ENCODE data around the gene CEP19. TPM values are rescaled to one million over a fixed set of nuclear protein-coding genes. Genes with fewer than 3 reads are reported as not detected.
"Not testable (repeated sequence)": the region's sequence is repeated elsewhere in the genome, so short reads cannot be mapped to it uniquely, and the experiment has no call there.

Gene CEP19
- total RNA-seq: 1 to 10 TPM in 2 of 4 donors, under 1 TPM in 2; 0.94 to 2.5 (median 1.2) TPM

GRCh38 chr3:196711838-196712513 is at the start of gene CEP19, which contains the start of gene PIGX:
CEP19 (minus strand) TSS chr3:196712250; CDS start chr3:196708657, 3,593 bp downstream.
PIGX (plus strand) TSS chr3:196712377.
- DNase-seq (ENCODE audit: low spot score): peak; percentile 33
- TF ChIP-seq CTCF (IDR thresholded peaks at IDR 0.05): no peak
- peak; percentile 97 for ATAC-seq (ENCODE audit: low FRiP score)

GRCh38 chr3:196757876-196758739 is 46.1 kb upstream of the CEP19 start:
- no peak for ATAC-seq (ENCODE audit: low FRiP score)
- TF ChIP-seq CTCF (IDR thresholded peaks at IDR 0.05): no peak
- no peak for DNase-seq (ENCODE audit: low spot score)

- ATAC-seq (ENCODE audit: low FRiP score): no peak
- TF ChIP-seq CTCF (IDR thresholded peaks at IDR 0.05): no peak
Observed at GRCh38 chr3:196756732-196757131, 44.7 kb upstream of the CEP19 start.

GRCh38 chr3:196754091-196754981 is 42.3 kb upstream of the CEP19 start:
- ATAC-seq (ENCODE audit: low FRiP score) (no peak), DNase-seq (ENCODE audit: low spot score) (no peak)
- no peak for TF ChIP-seq CTCF (IDR thresholded peaks at IDR 0.05)

More at GRCh38 chr3:196756732-196757131, 44.7 kb upstream of the CEP19 start:
- DNase-seq (ENCODE audit: low spot score): no peak

GRCh38 chr3:196753201-196753600 is 41.2 kb upstream of the CEP19 start:
- no peak for ATAC-seq (ENCODE audit: low FRiP score)
- no peak for TF ChIP-seq CTCF (IDR thresholded peaks at IDR 0.05)
- no peak for DNase-seq (ENCODE audit: low spot score)

- DNase-seq (ENCODE audit: low spot score) (no peak), ATAC-seq (ENCODE audit: low FRiP score) (no peak)
- TF ChIP-seq CTCF (IDR thresholded peaks at IDR 0.05): no peak
Observed at GRCh38 chr3:196749125-196749524, 37.1 kb upstream of the CEP19 start.

- ATAC-seq (ENCODE audit: low FRiP score); DNase-seq (ENCODE audit: low spot score): not testable (repeated sequence)
Observed at GRCh38 chr3:196743569-196743968, 31.5 kb upstream of the CEP19 start.

Data from omental fat pad (tissue), 4 donors.